Activated T-cell treated with anti-CD3 and anti-CD28 coated beads for 1 hour (primary cell): ENCODE results near the gene ABL1.
"Not testable (repeated sequence)": the region's sequence is repeated elsewhere in the genome, so short reads cannot be mapped to it uniquely, and the experiment has no call there.

ENCODE experiments used
- DNase-seq: peaks from one replicate; pipeline ENCODE4 v3.0.0-alpha.2; 2020; ENCODE audit warnings: low read depth

Gene ABL1

DNA sequence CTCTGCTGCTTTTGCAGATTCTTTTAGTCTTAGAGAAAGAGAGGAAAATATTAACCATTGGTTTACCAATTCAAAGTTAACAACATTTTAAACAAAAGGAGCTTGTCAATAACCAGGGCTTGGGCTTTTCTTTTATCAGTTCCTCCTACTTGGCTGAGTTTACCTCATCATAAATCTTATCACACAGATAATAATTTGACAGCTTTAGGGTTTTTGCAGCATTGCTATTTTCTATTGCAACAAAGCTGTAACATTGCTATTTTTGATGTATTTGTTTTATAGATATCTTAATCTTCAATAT lies 9.8 kb upstream of the ABL1 start:
- DNase-seq, result no peak

DNA sequence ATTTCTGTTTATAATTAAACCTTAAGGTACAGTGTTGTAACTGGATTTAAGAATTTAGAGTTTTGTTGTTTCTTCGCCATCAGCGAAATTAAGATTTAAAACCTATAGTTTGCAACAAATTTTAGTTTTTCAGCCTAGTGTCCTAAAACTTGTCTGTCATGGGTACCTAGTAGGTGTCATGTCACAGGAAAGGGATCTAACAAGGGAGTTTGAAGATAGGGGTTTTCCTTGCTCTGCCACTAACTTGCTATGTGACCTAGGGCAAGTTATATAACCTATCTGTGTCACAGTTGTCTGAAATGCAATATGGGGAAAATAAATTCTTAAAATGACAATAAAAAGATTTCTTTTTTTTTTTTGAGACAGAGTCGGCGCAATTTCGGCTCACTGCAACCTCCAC lies 9.2 kb upstream of the ABL1 start:
- DNase-seq, result no peak

DNA sequence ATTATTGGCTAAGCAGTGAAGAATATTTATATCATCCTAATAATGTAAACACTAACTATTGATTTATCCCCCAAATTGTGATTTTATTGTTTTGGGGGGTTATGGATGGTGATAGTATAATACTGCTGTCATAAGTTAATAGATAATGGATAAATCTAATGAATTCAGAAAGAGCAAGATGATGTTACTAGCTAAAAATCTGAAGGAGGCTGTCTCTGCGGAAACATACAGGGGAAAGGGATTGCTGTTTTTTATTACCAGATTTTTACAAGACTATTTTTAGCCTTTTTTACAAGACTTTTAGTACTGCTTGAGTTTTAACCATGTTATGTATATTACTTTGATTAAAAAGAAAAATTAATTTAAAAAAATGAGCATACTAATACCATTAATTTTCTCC lies 5.3 kb upstream of the ABL1 start:
- DNase-seq, result no peak

DNA sequence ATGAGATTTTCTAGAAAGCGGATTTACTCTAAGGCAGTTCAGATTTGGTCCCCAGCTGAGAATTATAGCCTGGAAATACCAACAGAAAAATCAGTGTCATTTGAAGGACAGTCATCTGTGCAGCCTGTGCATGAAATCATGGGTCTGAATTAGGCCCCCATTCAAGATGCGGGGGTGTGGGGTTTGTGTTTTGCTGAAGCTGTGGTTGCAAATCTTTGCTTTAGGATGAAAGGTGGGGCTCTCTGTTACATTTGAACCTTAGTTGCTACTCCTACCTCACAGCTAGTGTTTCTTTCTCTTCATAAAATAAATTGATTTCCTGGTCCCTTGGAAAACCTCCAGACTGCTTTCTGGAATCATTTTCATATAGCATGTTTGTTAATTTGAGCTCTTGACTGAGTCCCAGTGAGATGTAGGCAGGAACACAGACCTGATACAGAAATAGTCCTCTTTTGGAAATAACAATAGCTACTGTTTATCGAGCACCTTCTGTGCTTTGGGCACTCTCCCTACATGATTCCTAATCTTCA lies 4.8 kb upstream of the ABL1 start:
- DNase-seq, result no peak

DNA sequence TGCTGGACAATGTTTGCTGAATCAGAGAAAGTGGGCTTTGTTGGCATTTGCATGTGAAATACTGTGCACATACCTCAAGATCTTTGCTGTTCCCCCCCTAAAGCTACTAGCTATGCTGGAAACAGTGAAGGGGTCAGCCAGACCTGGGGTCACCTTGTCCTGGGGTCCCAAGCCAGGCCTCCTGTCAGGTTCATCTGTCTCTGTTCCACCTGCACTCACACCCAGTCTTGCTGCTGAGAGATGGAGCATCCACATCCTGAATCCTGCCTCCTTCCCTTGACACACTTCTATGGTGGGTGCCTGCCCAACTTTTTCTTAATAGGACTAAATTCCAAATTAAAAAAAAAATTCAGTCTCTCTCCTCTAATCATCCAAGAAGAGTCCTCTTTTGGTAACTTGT lies 4.0 kb upstream of the ABL1 start:
- DNase-seq, result no peak

DNA sequence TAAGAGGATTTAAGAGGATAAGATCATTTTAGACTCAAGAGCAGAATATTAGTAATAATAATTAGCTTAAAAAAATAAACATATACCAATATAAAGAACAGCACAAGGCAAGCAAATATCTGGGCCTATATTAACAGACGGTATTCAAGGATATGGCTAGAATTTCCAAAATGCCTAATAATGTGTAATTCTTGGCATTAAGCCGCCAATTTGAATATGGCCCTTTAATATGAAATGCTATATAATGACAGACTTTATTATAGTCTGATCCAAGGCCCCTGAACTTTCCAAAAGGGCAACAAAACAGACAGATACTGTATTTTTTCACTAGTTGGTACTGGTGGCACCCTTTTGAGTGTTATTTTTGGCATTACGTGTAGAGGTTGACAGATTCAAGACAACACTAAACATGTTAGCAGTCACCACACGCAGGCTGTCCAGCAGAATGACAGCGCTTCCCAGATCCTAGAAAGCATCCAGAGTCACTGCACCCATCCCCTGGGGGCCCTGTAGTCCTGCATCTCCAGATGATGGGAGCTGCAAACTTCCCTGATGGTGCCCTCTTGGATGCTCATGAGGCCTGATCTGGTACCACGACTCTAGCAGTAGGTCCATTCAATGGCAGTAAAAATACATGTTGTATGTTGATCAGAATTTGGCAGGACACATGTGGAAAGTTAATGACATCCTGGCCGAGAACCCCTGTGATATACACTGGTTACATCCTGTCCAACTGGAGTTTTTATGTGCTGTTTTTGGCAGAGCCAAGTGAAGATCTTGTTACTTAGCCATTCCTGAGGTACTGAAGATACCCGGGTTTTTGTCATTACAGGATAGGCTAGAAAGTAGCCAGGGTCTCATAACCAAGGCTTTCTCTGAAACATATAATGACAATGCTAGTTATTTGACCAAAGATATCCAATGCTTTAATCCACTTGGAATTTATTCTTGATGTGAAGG lies 1.7 kb upstream of the ABL1 start:
- no peak for DNase-seq

DNA sequence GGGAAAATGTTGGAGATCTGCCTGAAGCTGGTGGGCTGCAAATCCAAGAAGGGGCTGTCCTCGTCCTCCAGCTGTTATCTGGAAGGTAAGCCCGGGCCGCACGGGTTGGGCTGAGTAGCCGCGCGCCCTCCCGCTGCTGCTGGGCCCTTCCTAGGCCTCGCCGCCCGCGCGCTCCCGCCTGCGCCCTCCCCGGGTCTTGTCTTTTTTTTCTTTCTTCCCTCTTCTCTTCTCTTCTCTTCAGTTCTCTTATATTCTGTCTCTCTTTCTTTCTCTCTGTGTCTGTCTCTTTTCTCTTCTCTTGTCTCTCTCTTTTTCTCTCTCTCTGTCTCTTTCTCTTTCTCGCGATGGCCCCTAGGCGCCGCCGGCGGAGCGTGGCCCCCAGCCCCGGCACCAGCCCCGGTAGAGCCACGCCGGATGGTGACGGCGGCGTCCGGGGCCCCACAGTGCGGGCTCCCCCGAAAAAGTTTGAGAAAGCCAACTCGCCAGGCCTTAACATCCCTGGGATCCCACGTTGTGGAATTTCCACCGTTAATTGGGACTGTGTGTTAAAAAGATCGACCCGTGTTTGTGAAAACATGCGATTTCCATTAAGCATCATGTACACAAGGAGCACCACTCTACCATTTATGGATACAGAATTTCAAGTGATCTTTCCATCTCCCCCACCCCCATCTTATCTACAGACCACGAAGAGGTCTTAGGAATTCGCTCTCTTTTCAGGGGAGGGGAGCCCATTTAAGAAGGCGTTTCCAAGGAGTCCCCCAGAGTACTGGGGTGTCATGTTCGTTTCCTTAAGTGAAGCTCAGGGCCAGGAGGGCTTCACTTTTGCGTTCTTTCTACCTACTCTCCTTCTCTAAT lies 616 bp downstream of the ABL1 start:
- DNase-seq, result no peak

DNA sequence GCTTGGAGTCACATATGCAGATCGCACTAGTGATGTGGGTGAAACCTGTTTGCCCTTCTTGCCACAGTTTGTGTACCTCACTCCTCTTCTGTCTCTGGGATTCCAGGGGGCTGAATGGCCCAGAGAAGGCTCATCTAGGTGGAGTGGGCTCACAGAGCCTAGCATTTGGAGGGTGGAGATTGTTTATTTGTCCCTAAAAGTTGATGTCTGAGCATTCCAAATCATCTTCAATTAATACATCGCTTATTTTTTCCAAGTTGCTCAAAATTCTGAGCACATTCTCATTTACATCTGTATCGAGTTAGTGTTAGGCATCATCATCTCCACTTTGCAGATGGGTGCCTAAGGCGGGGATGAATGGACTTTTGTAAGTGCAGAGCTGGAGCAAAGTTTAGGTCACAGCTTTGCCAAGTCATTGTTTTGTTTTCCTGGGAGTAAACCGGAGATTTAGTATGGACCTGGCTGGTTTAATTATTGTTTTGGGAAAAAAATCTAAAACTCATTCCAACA lies 2.0 kb downstream of the ABL1 start:
- DNase-seq, result no peak

DNA sequence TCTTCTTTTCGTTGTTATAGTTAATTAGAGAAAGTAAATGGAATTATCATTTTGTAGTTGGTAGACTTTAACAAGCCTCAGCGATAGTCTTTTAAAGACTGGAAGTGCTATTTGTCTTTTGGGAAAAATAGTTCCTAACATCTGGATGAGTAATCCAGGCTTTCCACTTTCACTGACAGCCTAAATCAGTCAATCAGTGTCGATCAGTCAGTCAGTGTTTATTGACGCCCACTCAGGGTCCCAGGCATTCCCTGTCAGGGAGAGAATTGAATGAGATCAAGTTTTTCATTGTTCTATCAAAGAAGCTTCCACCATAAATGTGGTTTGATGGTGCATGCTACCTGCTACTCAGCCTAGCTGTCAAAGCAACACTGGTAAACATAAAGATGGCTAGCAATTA lies 2.6 kb downstream of the ABL1 start:
- no peak for DNase-seq

DNA sequence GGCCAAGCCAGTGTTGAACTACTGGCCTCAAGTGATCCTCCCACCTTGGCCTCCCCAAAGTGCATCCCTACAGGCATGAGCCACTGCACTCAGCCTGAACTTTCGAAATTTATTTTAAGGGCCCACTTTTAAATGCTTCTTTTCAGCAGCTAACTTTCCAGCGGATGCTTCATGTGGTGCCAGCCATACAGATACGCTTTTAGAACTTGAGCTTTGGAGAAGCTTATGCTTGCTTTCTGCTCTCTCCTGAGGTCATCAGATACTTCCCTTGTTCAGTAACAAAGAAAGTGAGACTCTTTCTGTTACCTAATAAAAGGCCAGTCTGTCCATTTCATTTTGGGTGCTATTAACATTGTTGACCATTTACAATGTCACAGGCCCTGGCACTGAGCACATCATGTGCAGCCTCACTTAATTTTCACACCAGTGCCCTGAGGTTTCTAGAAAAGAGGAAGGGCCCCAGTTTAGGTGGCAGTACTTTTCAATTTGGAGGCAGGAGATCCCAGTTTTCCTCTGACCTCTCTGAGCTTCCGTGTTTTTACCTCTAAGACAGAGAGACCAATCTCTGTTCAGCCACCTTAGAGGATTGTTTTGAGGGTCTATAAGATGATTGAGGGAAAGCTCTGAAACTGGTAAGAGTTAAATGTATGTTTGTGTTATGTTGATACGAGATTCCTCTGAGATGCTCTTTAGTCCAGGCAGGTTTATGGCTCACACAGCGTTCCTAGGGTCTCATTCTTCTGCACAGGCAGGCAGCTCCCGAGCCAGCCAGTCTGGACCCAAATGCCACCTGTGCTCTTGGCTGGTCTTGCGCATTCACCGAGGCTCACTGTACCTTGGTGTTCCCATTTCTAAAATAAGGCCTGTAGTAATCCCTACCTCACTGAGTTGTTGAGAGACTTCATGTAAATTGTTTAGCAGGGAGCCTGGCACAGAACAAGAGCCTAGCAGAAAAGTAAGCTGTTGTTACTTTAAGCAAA lies 4.4 kb downstream of the ABL1 start:
- no peak for DNase-seq

DNA sequence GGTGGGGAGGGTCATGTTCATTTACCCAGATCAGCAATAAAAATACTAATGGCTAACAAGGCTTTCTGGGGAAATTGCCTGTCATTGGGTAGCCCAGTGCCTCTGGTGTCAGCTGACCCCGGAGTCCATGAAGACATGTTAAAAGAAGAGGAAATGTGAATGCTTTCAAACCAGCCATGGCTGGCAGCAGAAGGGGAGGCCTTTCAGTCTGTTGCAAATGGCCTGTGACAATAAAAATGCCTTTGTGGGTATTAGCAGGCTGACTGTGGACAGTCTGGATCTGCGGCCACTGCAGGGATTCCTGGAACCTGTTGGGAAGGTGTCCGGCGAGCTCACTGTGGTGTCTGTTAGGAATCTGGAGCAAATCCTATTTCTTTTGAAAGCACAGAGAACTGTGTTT lies 7.5 kb downstream of the ABL1 start:
- DNase-seq, result no peak

DNA sequence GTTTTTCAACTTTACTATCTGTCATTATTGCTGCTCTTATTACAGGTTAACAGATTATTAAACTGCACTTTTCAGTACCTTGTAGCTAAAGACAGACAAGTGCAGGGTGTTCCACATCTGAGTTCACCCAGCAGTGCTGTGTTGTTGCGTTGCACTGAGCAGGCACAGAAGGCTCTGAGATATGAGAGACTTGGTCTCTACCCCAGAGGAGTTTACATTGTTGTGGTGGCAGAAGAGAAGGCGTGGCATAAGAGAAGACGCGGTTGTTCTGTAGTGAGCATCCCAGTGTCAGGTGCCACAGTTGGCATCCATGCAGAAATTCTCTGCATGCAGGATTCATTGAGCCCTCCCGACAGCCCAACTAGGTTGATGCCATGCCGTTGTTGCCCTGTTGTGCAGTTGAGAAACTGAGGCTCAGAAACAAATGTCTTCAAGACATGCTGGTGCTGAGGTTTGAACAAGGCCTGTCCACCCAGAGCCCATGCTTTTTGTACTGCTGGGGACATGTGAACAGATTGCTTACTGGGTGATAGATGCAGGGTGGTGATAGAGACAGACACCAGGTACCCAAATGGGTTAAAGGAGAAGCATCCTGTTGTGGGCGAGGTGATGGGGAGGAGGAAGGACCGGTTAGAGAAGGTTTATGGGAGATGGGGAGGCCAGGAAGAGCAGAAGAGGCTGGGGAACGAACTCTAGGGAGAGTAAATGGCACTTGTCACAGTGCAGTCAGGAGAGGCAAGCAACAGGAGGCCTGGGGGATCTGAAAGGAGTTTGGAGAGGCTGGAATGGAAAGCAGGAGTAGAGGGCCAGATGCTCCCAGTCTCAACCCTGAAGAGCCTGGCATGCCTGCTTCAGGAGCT lies 8.2 kb downstream of the ABL1 start:
- no peak for DNase-seq

DNA sequence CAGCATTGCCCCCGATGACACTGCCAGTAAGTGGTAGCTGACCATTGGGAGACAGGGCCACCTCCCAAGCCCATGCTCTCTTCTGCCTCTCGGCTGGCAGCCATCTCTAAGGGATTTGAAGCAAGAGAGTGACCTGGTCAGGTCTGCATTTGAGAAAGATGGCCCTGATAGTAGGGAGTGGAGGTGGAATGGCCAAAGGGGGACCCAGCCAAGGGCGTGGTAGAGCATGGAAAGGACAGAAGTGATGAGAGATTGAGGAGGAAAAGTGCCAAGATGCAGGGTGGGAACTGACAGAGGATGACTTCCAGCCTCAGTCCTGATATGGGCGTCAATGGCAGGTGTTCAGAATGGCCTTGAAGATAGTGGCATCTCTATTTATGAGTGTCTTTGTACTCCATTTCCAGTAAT lies 9.0 kb downstream of the ABL1 start:
- no peak for DNase-seq

DNA sequence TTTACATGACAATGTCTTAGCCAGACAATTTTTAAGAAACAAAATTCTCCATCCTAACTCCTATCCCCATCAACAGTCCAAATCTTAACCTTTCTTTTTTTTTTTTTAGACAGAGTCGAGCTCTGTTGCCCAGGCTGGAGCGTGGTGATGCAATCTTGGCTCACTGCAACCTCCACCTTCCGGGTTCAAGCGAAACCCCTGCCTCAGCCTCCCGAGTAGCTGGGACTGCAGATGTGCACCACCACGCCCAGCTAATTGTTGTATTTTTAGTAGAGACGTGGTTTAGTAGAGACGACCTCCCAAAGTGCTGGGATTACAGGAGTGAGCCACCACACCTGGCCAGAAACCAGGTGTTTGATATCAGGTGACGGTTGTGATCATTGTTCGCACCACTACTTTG lies 10.2 kb downstream of the ABL1 start:
- DNase-seq, result no peak

DNA sequence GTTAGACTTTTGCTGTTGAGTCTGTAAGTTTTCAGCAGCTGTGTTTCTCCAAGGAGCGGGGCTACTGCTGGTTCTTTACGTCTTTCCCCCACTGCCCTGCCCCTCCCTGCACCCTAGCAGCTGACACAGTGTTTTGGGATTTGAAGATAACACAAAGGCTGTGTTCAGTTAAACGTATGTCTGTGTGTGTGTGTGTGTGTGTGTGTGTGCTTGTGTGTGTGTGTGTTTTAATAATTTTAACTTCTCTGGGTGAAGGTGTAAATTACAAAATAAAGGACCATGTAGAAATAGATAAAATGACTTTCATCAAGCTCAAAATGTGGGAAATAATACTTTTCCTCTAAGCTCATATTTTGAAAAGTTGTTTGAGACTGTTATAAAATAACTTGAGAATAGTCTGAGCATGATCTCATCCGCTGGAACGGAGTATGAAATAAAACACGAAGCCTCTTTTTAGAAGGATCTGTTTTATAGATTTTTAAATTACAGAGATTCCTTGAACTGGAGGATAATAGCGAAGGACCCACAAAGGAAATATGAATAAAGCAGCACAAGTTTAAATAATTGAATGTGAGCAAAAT lies 10.9 kb downstream of the ABL1 start:
- no peak for DNase-seq

DNA sequence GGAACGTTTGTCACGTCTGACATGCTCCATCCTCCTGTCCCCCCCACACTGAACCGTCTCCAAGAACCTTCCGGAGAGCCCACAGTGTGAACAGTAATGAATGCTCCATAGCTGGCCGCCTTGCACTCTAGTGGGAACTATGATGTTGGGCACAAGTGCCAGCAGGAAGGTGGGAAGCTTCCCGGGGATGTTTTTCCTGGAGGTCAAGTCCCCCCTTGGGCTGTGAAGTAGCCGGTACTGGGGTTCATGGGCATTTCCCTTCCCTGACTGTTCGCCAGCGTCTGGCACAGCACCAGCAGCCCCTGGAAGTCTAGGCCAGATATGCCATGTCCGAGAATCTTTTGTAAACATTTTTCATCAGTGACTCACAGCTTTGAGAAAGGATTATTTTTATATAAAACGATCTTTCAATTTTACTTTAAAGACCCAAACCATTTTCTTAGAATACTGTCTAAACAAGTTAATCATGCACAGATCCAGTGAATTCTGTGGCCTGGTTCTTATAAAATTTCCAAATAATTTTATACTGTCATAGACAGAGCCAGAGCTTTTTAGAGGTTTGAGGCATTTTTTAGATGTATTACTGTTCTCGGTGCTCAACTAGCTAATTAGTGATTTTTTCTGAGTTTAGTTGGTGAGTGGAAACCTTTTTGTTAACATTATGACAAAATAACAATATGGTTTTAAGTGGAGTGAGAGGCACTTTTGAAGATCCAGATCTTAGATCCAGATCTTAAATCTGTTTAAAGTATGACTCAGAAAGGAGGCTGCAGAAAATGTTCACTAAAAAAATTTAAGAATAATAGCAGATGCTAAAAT lies 11.6 kb downstream of the ABL1 start:
- DNase-seq, result no peak

DNA sequence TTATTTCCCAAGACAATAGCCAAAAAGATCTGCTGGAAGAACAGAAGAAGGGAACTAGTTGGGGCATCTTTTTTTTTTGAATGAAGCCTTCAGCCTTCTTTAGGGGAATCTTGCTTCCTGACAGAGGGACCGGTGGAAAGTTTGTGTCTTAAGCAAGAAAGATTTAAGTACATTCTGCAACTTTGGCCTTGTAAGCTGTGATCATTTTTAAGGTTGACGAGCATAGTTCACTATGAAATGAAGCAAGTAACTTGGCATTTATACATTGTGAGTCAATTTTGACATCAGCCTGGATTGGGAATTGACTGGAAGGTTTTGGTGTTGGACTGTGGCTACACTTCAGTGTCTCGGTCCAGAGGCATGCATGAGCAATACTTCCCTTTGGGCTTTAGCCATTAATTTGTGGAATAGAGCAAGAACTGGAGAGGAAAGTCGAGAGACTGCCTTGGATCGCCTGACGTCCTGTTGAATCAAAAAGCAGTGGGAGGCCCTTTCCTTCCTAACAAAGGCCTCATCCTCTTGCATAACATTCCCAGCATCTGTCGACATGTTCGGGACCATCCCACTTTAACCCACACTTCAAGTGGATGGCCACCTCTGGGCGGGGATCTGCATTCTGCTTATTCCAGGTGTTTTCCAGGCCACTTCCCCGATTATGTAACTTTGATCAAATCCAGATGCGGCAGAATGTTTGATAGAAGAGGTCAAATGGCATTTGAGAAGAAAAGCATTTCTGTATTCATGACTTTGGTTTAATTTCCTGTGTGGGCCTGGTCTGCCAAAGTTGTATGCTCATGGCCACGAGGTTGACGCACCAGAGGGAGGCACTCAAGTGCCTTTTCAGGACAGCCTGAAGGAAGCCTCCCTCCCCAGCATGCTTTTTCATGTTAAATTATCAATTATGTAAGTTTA lies 12.5 kb downstream of the ABL1 start:
- DNase-seq, result no peak

DNA sequence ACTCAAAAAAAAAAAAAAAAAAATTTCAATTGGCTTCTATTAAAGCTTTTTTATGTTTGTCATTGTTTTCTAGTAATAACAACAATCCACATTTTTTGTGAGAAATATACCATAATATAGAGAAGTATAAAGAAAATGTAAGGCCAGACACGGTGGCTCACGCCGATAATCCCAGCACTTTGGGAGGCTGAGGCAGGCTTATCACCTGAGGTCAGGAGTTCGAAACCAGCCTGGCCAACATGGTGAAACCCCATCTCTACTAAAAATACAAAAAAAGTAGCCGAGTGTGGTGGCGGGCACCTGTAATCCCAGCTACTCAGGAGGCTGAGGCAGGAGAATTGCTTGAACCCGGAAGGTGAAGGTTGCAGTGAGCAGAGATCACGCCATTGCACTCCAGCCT lies 13.5 kb downstream of the ABL1 start:
- DNase-seq, result not testable (repeated sequence)
